ENCODE results near the gene ANTXR2. TPM values are rescaled to one million over a fixed set of nuclear protein-coding genes. Genes with fewer than 3 reads are reported as not detected.

Gene ANTXR2
- total RNA-seq, 2 experiments from 2014 or later = 3.0 to 3.6 TPM

- H3K9me3 Mint-ChIP-seq = no peaks in the 10 kb centered on the region
- ATAC-seq = peak; percentile 87
- DNase-seq = no peak
- peaks cover 2% of the 10 kb centered on the region for H3K36me3 Mint-ChIP-seq (ENCODE audit: low read depth)
- intact Hi-C loops (cut with micrococcal nuclease) = no loop called here
- TF ChIP-seq CTCF (IDR thresholded peaks at IDR 0.05) = no peak
- POLR2A ChIA-PET = interaction anchor here (0.6 kb wide), 1 partner anchor 143 kb away, joined by 3 read pairs; no protein-coding TSS in a partner anchor
- H3K4me1 Mint-ChIP-seq (ENCODE audit: low read depth) = no peaks in the 10 kb centered on the region
- no peaks in the 10 kb centered on the region for H3K27me3 Mint-ChIP-seq
- no peak overlapping the region for H3K4me3 Mint-ChIP-seq
- H3K27ac Mint-ChIP-seq = no peak overlapping the region
- CTCF ChIA-PET = interaction anchor here (0.6 kb wide), 1 partner anchor 130 kb away, joined by 3 read pairs; no protein-coding TSS in a partner anchor
Measured at GRCh38 chr4:80017125-80017854, 55.7 kb downstream of the ANTXR2 start.

- POLR2A ChIA-PET = no interaction called here
- CTCF ChIA-PET = no interaction called here
- no peaks in the 10 kb centered on the region for H3K4me1 Mint-ChIP-seq (ENCODE audit: low read depth)
- DNase-seq (no peak), ATAC-seq (no peak)
- TF ChIP-seq CTCF (IDR thresholded peaks at IDR 0.05) = no peak
- no peak overlapping the region for H3K4me3 Mint-ChIP-seq
- H3K9me3 Mint-ChIP-seq = no peaks in the 10 kb centered on the region
- H3K27ac Mint-ChIP-seq = no peak overlapping the region
- intact Hi-C loops (cut with micrococcal nuclease) = no loop called here
- H3K27me3 Mint-ChIP-seq = no peaks in the 10 kb centered on the region
- H3K36me3 Mint-ChIP-seq (ENCODE audit: low read depth) = peaks cover 2% of the 10 kb centered on the region
Measured at GRCh38 chr4:80016506-80016905, 56.5 kb downstream of the ANTXR2 start.

GRCh38 chr4:80015407-80016189 is 57.4 kb downstream of the ANTXR2 start:
- no peak for ATAC-seq
- no peak overlapping the region for H3K27ac Mint-ChIP-seq
- POLR2A ChIA-PET = no interaction called here
- no peak for DNase-seq
- H3K4me3 Mint-ChIP-seq = no peak overlapping the region
- H3K27me3 Mint-ChIP-seq = no peaks in the 10 kb centered on the region
- CTCF ChIA-PET = no interaction called here
- H3K4me1 Mint-ChIP-seq (ENCODE audit: low read depth) = peaks cover 2% of the 10 kb centered on the region
- peaks cover 2% of the 10 kb centered on the region for H3K36me3 Mint-ChIP-seq (ENCODE audit: low read depth)
- TF ChIP-seq CTCF (IDR thresholded peaks at IDR 0.05) = no peak
- intact Hi-C loops (cut with micrococcal nuclease) = no loop called here
- no peaks in the 10 kb centered on the region for H3K9me3 Mint-ChIP-seq

GRCh38 chr4:80014531-80014930 is 58.5 kb downstream of the ANTXR2 start:
- H3K36me3 Mint-ChIP-seq (ENCODE audit: low read depth) = peaks cover 9% of the 10 kb centered on the region
- DNase-seq (no peak), ATAC-seq (no peak)
- POLR2A ChIA-PET = no interaction called here
- no peaks in the 10 kb centered on the region for H3K27me3 Mint-ChIP-seq
- H3K4me1 Mint-ChIP-seq (ENCODE audit: low read depth) = peaks cover 8% of the 10 kb centered on the region
- intact Hi-C loops (cut with micrococcal nuclease) = no loop called here
- CTCF ChIA-PET = no interaction called here
- no peak overlapping the region for H3K4me3 Mint-ChIP-seq
- no peak for TF ChIP-seq CTCF (IDR thresholded peaks at IDR 0.05)
- no peaks in the 10 kb centered on the region for H3K9me3 Mint-ChIP-seq
- no peak overlapping the region for H3K27ac Mint-ChIP-seq

- ATAC-seq (no peak), DNase-seq (no peak)
Measured at GRCh38 chr4:80012291-80012690, 60.7 kb downstream of the ANTXR2 start.

More at GRCh38 chr4:80012291-80012690, 60.7 kb downstream of the ANTXR2 start:
- ChIA-PET POLR2A (no interaction called here), CTCF (no interaction called here)
- Mint-ChIP-seq H3K9me3 (peaks cover 1% of the 10 kb centered on the region), H3K36me3 (ENCODE audit: low read depth) (peaks cover 18% of the 10 kb centered on the region), H3K27me3 (no peaks in the 10 kb centered on the region), H3K4me1 (ENCODE audit: low read depth) (peaks cover 22% of the 10 kb centered on the region), H3K4me3 (no peak overlapping the region), H3K27ac (no peak overlapping the region)
- intact Hi-C loops (cut with micrococcal nuclease) = no loop called here
- no peak for TF ChIP-seq CTCF (IDR thresholded peaks at IDR 0.05)

Measured in activated CD8-positive, alpha-beta T cell treated with anti-CD3 and anti-CD28 coated beads for 36 hours (primary cell).